C4-2B (cell line): ENCODE measurements around the gene SLC27A4.

Experiments used
- CTCF ChIP-seq: fragments of 450-650 bp; conservative IDR thresholded peaks from 2 replicates; pipeline ENCODE4 v1.5.1; 2017; ENCODE audit warnings: mild to moderate bottlenecking
- ZFX ChIP-seq: fragments of 450-650 bp; IDR thresholded peaks from 2 replicates; pipeline ENCODE4 v1.6.1; 2017

DNA sequence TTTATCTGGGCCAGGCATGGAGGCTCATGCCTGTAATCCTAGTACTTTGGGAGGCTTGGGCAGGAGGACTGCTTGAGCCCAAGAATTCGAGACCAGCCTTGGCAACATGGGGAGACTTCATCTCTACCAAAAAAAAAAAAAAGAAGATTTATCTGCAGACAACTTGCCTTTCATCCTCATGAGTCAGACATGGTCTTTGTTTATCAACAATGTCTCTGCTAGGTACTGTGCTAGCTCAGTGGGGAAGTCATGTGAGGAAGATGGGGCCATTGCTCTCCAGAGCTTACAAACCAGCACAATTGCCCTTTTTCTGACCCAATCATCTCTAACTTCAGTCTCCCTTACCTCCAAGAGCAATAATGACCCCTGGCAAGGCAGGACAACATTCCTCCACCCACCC lies 32.5 kb downstream of the SLC27A4 start:
- TF ChIP-seq CTCF (no peak), ZFX (no peak)
